LNCaP clone FGC (cell line): ENCODE results near the gene CLIC5.

ENCODE experiments used
- DNase-seq: peaks from one replicate; pipeline ENCODE4 v3.0.0-alpha.2; 2011; ENCODE audit warnings: low read depth
- H3K4me3 ChIP-seq: 2 replicates; pipeline ENCODE4 v1.5.1; 2011; ENCODE audit warnings: mild to moderate bottlenecking, low read depth, low read length, control low read depth
- CTCF ChIP-seq: IDR thresholded peaks from 2 replicates; pipeline ENCODE4 v1.5.1; 2012; ENCODE audit warnings: mild to moderate bottlenecking; ENCODE audit not compliant: control insufficient read depth, insufficient read depth; ENCODE audit errors: extremely low read depth

Gene CLIC5

GRCh38 chr6:45916692-45917091, 99.0 kb downstream of the CLIC5 start:
- no peak for DNase-seq
- no peak overlapping the region for H3K4me3 ChIP-seq
- no peak for TF ChIP-seq CTCF

GRCh38 chr6:45915780-45916468, 99.7 kb downstream of the CLIC5 start:
- TF ChIP-seq CTCF, result no peak
- H3K4me3 ChIP-seq, result no peak overlapping the region
- no peak for DNase-seq

GRCh38 chr6:45911691-45912090, 104.0 kb downstream of the CLIC5 start:
- no peak for TF ChIP-seq CTCF
- no peak for DNase-seq

GRCh38 chr6:45903959-45904358, 111.7 kb downstream of the CLIC5 start:
- TF ChIP-seq CTCF, result no peak
- no peak for DNase-seq

More at GRCh38 chr6:45911691-45912090, 104.0 kb downstream of the CLIC5 start:
- no peak overlapping the region for H3K4me3 ChIP-seq

GRCh38 chr6:45902984-45903383, 112.7 kb downstream of the CLIC5 start:
- no peak for DNase-seq
- no peak overlapping the region for H3K4me3 ChIP-seq
- TF ChIP-seq CTCF, result no peak

More at GRCh38 chr6:45903959-45904358, 111.7 kb downstream of the CLIC5 start:
- no peak overlapping the region for H3K4me3 ChIP-seq

GRCh38 chr6:45901767-45902650, 113.7 kb downstream of the CLIC5 start:
- TF ChIP-seq CTCF, result no peak
- no peak overlapping the region for H3K4me3 ChIP-seq
- no peak for DNase-seq
